Transverse colon (tissue), 4 donors: ENCODE data around the gene DNAJC19.
"Not testable (repeated sequence)": the region's sequence is repeated elsewhere in the genome, so short reads cannot be mapped to it uniquely, and the experiment has no call there.

Experiments used
- CTCF ChIP-seq, 5 experiments: fragments of 200-600 bp in 3 of 5; fragments of 450-650 bp in 2 of 5; sonication (generic) in 3 of 5; IDR thresholded peaks; 1 replicate in 2 of 5; 2 replicates in 3 of 5; pipeline ENCODE4 v1.5.1; 2016 to 2017; ENCODE audit warnings: antibody characterized with exemption in 5 of 5, inconsistent platforms in 3 of 5, mild to moderate bottlenecking in 2 of 5, moderate library complexity in 1 of 5
- POLR2A ChIP-seq: fragments of 450-650 bp; IDR thresholded peaks from one replicate; pipeline ENCODE4 v1.6.1; 2016; ENCODE audit warnings: antibody characterized with exemption, mild to moderate bottlenecking, moderate library complexity
- POLR2AphosphoS5 ChIP-seq, 3 donors: sonication (generic); formaldehyde crosslinking; IDR thresholded peaks; one replicate each; pipeline ENCODE4 v1.6.1; 2016; ENCODE audit warnings: antibody characterized with exemption in 3 of 3

DNA sequence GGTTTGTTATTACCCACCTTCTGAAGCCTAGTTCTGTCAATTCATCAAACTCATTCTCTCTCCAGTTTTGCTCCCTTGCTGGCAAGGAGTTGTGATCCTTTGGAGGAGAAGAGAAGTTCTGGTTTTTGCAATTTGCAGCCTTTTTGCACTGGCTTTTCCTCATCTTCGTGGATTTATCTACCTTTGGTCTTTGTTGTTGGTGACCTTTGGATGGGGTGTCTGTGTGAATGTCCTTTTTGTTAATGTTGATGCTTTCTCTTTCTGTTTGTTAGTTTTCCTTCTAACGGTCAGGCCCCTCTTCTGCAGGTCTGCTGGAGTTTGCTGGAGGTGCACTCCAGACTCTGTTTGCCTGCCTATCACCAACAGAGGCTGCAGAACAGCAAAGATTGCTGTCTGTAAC lies 13.9 kb upstream of the DNAJC19 start:
- TF ChIP-seq POLR2AphosphoS5 (IDR thresholded peaks at IDR 0.05); CTCF (IDR thresholded peaks at IDR 0.05); POLR2A: not testable (repeated sequence)
